OCI-M1 (cell line): ENCODE results near the gene GAK.
"Not testable (repeated sequence)": the region's sequence is repeated elsewhere in the genome, so short reads cannot be mapped to it uniquely, and the experiment has no call there.

Source experiments
- DNase-seq: peaks from one replicate; lab custom pipeline; 2025; lab: John Stamatoyannopoulos, UW

Gene GAK

DNA sequence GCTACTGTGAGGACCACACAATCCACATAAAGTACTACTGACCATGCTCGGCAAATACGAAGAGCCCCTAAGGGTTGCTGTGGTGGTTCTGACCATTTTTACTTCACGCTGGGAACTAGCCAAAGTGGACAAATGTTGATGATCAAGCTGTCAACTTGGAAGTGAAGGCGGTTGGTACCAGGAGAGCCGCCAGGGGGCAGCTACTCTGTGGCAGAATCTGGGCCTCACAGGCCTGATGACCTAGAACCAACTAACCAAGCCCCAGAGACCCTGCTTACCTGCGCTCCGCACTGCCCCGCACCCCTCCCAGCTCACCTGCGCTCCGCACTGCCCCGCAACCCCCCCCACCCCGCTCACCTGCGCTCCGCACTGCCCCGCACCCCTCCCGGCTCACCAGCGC lies 5.6 kb downstream of the GAK start:
- no peak for DNase-seq

DNA sequence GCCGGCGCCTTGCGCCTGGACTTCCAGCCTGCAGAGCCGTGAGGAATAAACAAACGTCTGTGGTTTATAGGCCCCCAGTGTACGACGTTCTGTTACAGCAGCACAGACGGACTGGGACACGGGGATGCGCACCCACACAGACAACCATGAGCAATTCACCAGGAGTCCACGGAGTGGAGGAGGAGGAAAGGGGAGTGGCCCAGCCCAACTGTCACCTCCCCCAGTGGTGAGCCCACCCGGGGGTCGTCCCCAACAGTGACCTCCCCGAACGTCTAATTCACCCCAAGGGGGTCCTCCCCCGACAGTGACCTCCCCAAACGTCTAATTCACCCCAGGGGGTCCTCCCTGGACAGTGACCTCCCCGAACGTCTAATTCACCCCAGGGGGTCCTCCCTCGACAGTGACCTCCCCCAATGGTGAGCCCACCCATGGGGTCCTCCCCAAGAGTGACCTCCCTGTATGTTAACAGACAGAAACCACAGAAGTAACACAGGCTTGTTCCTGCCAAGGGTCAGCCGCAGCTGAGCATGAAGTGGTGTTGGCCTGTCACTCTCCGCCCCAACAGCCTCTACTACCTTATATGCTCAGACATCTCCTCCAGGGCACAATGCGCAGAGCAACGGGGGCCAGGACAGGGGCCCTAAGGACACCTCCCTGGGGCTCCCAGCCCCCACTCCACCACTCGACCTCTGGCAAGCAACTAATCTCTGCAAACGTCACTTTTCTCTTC lies 6.2 kb downstream of the GAK start:
- no peak for DNase-seq

- no peak for DNase-seq
Observed at GRCh38 chr4:925171-925570, 6.9 kb downstream of the GAK start.

GRCh38 chr4:924107-925096 lies 7.7 kb downstream of the GAK start:
- DNase-seq, result peak; percentile 22

- peak; percentile 23 for DNase-seq
Observed at GRCh38 chr4:921830-922331, 10.2 kb downstream of the GAK start.

DNA sequence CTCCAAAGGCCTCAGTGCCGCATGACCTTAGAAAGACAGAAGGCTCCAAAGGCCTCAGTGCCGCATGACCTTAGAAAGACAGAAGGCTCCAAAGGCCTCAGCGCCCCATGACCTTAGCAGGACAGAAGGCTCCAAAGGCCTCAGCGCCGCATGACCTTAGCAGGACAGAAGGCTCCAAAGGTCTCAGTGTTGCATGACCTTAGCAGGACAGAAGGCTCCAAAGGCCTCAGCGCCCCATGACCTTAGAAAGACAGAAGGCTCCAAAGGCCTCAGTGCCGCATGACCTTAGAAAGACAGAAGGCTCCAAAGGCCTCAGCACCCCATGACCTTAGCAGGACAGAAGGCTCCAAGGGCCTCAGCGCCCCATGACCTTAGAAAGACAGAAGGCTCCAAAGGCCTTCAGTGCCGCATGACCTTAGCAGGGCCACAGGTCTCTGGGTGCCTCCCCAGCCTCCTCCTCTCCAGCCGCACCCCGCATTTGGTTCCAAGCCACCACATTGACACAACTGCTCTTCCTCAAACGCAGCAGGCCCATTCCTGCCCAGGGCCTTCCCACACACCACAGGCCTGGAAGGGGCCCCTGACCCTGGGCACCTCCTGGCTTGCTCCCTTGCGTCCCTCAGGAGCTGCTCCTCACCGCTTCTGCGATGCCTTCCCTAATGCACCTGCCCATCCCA lies 13.0 kb downstream of the GAK start:
- not testable (repeated sequence) for DNase-seq

DNA sequence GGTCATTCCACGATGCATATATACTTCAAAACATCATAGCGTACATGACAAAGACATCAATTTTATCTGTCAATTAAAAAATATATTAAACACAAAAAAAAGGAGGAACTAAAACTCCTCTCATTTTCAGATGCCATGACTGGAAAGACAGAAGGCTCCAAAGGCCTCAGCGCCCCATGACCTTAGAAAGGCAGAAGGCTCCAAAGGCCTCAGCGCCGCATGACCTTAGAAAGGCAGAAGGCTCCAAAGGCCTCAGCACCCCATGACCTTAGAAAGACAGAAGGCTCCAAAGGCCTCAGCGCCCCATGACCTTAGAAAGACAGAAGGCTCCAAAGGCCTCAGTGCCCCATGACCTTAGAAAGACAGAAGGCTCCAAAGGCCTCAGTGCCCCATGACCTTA lies 13.5 kb downstream of the GAK start:
- not testable (repeated sequence) for DNase-seq

- no peak for DNase-seq
Observed at GRCh38 chr4:917992-918391, 14.1 kb downstream of the GAK start.

GRCh38 chr4:917466-917865 lies 14.7 kb downstream of the GAK start:
- no peak for DNase-seq

- peak; percentile 49 for DNase-seq
Observed at GRCh38 chr4:915595-915994, 16.5 kb downstream of the GAK start.

GRCh38 chr4:915041-915474 lies 17.1 kb downstream of the GAK start:
- peak; percentile 42 for DNase-seq

DNA sequence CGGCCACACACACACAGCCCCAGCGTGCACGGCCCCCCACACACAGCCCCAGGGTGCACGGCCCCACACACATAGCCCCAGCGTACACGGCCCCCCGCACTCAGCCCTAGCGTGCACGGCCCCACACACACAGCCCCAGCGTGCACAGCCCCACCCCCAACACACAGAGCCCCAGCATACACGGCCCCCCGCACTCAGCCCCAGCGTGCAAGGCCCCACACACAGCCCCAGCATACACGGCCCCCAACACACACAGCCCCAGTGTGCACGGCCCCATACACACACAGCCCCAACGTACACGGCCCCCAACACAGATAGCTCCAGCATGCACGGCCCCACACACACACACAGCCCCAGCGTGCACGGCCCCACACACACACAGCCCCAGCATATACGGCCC lies 17.6 kb downstream of the GAK start:
- no peak for DNase-seq

- no peak for DNase-seq
Observed at GRCh38 chr4:913280-913618, 18.9 kb downstream of the GAK start.

- DNase-seq, result no peak
Observed at GRCh38 chr4:912548-913279, 19.4 kb downstream of the GAK start.

DNA sequence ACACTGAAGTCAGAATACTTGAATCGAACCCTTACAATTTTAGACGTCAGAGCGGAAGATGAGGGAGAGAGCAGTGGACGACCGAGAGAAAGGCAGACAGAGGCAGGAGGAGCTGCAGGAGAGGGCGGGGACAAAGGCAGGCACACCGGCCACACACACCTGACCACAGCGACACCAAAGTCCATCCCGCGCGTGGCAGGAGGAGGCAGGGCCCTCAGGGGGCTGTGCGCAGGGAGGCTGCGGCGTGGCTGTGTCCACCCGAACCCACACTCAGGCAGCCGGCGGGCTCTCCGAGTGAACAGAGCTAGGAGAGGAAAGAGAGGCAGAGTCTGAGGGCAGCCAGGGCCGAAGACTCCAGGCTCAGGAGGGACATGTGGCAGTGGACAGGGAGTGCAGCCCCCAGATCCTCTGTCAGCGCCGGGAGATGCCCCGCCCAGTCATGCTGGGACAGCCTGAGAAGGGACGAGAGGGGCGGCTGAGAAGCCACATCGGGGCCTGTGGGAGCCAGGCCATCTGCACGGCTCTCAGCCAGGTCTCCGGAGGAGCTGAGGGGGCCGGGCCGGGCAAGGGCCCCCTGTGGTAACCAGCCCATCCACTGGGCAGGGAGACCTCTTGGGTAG lies 20.1 kb downstream of the GAK start:
- no peak for DNase-seq

DNA sequence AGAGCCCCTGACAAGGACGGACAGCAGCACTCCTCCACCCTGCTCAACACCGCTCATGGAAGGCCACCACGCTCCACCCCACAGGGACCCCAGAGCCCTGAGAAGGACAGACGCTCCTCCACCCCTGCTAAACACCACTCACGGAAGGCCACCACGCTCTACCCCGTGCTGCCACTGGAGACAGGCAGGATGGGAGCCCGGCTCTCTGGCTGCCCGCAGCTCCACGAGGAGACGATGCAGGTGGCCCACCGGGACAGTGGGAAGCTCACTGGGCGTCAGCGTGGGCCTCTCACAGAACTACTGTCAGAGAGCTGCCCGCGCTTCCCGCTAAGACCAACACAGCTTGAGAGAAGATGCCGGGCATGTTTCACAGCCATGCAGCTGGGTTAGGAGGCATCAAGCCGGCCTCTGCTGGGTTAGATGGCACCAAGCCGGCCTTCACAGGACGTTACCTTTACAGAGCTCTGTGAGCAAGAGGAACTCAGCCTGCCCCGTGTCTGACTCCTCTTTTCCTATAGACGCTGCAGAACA lies 20.8 kb downstream of the GAK start:
- no peak for DNase-seq

DNA sequence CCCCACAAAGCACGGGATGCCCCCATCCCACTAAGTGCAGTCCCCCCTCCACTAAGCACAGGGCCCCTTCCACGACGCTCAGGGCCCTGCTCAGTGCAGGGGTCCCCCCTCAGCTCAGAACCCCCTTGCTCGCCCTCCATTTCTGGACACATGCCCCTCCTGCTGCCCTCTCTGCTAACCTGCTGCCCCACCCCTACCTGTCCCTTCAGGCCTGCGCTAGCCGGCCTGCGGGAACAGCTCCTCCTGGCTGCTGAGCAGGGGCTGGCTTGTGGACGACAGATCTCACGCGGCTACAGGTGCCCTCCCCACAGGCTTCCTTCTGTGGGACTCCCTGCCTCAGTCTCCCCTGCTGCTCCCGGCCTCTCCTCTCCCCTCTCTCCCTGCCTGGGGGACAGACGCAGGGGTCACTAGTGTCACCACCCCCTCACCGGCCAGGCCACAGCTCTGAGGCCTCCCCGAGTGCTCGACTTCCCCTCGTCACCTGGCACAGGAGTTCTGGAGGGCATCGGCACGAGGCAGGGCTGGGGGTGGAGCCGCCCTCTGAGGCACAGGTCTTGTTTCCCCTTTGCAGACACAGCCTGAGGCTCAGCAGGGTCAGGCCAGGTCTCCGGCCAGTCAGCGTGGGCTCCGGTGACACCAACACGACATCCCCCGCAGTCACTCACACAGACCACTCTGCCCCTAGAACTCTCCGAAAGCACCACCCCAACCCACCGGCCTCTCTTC lies 21.6 kb downstream of the GAK start:
- no peak for DNase-seq

GRCh38 chr4:909821-910220 lies 22.3 kb downstream of the GAK start:
- DNase-seq, result no peak

- DNase-seq, result no peak
Observed at GRCh38 chr4:909131-909571, 23.0 kb downstream of the GAK start.

GRCh38 chr4:907691-908425 lies 24.3 kb downstream of the GAK start:
- DNase-seq, result no peak
